Caki2 (cell line): ENCODE measurements around the gene FAM237B. TPM values are rescaled to one million over a fixed set of nuclear protein-coding genes. Genes with fewer than 3 reads are reported as not detected.
"Not testable (repeated sequence)": the region's sequence is repeated elsewhere in the genome, so short reads cannot be mapped to it uniquely, and the experiment has no call there.

Experiments used
- DNase-seq: peaks from one replicate; pipeline ENCODE4 v3.0.0-alpha.2; 2015; ENCODE audit warnings: low read depth
- in situ Hi-C: cut with HindIII; loops from 2 replicates; pipeline ENCODE4 v1.10.0; 2016; ENCODE audit warnings: low sequenced_read_pairs, low pct_unique_long_range_greater_than_20kb, mixed read lengths
- total RNA-seq: library from RNA; depleted of rRNA; stranded (reverse); fragments of >200 nt; shearing (Covaris generic); gene quantifications from 2 replicates; pipeline ENCODE4 v1.2.3, GENCODE V29; 2014; ENCODE audit warnings: low replicate concordance; rRNA removed

The FAM237B gene
- not detected in 2 replicates for total RNA-seq

GRCh38 chr7:90320801-90321494 lies at the start of gene FAM237B:
Gene FAM237B (minus strand): TSS chr7:90321304. CDS start chr7:90319748, 1,556 bp downstream.
- no peak for DNase-seq
- in situ Hi-C loops, result no loop called here

GRCh38 chr7:90351987-90352386 lies 30.9 kb upstream of the FAM237B start:
- in situ Hi-C loops, result no loop called here
- DNase-seq, result no peak

- DNase-seq, in situ Hi-C loops: not testable (repeated sequence)
Measured at GRCh38 chr7:90350032-90350431, 28.9 kb upstream of the FAM237B start.

DNA sequence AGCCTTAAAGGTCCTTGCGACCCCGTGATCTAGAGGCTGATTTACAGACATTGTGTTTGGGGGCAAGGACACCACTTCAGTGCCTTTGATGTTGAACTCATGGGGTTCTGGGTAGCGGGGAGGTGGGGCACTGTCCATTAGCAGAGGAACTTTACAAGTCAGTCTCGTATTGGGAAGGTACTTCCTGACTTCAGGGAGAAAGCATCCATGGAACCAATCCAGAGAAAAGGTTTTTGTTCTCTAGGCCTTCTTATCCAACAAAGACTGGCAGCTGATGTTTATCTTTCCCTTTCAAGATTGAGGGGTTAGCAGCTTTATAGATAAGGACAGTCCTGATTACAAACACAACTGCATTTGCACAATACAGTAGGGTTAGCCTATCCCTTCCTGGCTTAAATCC lies 28.2 kb upstream of the FAM237B start:
- no peak for DNase-seq
- in situ Hi-C loops, result no loop called here

DNA sequence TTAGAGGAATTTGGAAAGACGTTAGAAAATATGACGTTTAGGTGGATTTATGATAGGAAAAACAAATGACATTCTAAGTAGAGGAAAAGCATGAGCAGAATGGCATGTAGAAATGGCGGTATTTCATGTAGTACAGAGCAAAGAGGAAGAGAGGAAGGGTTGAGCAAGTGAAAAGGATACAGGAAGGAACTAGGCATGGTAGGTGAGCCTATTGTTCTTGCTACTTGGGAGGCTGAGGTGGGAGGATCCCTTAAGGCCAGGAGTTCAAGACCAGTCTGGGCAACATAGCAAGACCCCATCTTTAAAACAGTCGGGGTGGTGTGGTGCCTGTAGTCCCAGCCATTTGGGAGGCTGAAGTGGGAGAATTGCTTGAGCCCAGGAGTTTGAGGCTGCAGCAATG lies 26.7 kb upstream of the FAM237B start:
- in situ Hi-C loops, result no loop called here
- no peak for DNase-seq

DNA sequence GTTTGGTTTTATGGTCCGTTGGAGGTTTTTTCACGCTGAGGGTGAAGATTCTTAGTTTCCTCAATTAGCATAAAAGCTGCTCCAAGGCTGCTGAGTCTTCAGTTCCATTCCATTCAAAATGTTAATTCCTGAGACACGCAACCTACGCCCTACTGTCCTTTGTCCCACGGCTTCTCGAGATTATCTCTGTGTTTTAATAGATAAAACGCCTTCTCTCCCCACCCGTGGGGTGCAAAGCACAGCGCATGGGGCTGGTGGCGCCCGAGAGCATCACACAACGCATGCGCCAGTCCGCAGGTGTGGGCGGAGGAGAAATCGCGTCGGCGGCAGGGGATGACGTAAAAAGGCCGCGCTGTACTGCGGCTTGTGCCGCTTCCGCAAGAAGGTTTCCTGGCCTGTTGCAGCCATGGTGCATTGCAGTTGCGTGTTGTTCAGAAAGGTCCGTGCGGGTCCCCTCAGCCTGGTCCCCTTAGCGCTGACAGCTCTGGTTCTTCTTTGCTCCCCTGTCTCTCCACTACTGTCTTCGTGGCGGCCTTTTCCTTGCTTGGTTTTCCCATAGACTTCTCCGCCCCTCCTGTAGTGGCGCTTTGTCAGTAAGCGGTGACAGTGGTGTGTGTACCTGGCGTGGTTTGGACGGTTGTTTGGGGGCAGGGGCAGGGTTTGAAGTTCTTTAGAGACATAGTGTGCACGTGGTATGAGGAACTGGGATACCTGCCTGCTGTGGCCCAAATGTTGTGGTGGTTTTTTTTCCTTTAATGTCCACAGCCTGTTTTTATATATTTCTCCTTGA lies 25.4 kb upstream of the FAM237B start, which contains the start of gene GTPBP10:
Gene GTPBP10, plus strand, starts transcription at position 381 of the 790 bp plus-strand sequence. Its CDS starts 26 bp downstream, at position 407.
- in situ Hi-C loops, result no loop called here

DNA sequence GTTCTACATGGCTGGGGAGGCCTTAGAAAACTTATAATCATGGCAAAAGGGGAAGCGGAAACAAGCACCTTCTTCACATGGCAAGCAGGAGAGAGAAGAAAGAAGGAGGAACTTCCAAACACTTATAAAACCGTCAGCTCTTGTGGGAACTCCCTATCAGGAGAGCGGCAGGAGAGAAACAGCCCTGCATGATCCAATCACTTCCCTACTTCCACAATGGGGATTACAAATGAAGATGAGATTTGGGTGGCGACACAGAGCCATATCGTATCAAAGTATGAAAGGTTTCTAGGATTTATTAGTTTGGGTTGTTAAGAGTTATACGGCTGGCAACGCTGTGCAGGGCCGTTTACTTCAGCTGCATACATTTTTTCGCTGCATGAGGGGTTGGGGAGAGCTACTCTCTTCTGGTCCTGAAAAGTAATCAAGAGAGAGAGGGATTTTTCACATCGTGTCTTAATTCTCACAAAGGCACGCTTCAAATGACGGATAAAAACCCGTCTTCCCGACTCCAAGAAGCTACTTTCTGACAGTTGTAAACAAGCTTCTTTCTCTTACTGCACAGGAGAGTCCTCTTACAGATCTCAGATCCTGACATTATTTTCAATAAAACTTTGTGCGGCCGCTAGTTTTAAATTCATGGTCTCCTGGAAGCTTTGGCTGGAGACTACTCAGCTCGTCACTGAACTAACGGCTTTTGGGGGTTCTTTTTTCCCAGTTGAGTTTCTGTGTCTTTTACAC lies 24.7 kb upstream of the FAM237B start:
- in situ Hi-C loops, result no loop called here
- no peak for DNase-seq

More for the DNA sequence above, 25.4 kb upstream of the FAM237B start, which contains the start of gene GTPBP10:
- peak; percentile 90 for DNase-seq

DNA sequence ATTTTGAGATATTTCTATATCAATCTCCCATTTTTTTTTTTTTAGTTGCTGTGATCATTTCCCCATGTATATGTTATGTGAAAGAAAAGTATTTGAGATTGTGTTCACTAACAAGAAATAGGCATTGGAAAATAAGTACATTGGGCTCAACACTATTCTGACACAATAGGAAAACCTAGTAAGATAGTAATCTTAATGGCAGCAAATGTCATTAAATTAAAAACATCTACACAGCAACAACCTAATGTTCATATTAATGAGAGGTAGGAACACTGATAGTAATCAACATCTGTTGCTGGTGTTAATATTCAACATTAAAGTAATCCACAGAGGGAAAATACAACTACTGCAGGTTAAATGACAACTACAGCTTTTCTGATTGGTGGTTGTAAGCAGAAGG lies 23.9 kb upstream of the FAM237B start:
- no peak for DNase-seq
- in situ Hi-C loops, result no loop called here

DNA sequence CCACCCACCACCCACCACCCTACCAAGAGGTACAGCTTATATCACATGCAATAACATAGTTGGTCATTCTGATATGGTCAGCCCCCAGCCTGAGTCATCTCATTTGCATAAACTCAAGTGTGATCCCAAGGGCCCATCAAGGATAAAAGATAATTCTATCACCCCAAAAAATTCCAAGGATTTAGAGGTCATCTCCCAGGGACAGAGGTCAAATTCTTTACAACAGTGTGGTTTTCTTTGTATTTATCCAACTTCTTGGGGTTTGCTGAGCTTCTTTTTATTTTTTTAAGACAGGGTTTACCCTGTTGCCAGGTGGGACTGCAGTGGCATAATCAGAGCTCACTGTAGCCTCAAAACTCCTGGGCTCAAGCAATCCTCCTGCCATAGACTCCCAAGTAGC lies 16.0 kb upstream of the FAM237B start:
- in situ Hi-C loops, result no loop called here
- peak; percentile 43 for DNase-seq

DNA sequence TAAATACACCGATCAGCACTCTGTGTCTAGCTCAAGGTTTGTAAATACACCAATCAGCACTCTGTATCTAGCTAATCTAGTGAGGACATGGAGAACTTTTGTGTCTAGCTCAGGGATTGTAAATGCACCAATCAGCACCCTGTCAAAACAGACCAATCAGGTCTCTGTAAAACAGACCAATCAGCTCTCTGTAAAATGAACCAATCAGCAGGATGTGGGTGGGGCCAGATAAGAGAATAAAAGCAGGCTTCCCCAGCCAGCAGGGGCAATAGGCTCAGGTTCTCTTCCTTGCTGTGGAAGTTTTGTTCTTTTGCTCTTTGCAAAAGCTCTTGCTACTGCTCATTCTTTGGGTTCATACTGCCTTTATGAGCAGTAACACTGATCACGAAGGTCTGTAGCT lies 13.8 kb upstream of the FAM237B start:
- in situ Hi-C loops, result not testable (repeated sequence)

GRCh38 chr7:90334193-90334843 lies 13.2 kb upstream of the FAM237B start:
- in situ Hi-C loops, result no loop called here
- no peak for DNase-seq

More for the DNA sequence above, 13.8 kb upstream of the FAM237B start:
- not testable (repeated sequence) for DNase-seq

DNA sequence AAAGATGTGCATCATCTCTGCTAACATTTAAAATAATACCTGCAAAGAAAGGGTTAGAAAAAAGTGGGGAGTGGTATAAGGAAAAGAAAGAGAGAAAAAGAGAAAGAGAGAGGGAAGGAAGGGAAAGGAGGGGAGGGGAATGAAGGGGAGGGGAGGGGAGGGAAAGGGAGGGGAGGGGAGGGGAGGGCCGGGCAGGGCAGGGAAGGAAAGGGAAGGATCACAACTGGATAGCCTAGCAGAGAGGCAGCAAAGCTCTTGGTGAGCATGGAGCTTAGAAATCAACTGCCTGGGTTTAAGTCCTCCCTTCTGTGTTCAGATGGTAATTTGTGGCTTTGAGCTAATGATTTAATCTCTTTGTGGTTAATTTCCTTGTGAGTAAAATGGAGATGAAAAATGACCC lies 5.4 kb upstream of the FAM237B start:
- in situ Hi-C loops, result no loop called here
- DNase-seq, result no peak

DNA sequence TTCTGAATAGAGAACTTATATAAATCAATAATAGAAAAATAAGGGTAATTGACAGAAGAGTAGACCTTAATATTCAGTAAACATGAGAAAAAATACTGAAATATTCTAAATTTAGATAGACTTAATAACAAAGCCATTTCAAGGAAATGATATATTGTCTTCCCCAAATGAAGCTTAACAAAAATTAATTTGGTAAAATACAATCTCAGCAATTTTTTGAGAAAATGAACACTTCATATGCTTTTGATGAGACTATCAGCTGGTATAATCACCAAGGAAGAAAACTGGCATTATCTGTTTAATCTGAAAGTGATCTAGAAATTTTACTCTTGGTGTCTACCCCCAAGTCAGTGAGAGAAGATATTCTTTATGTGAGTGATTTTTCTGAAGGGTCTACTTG lies 1.7 kb upstream of the FAM237B start:
- no peak for DNase-seq
- in situ Hi-C loops, result no loop called here

- in situ Hi-C loops, result no loop called here
- no peak for DNase-seq
Measured at GRCh38 chr7:90320418-90320800, 695 bp downstream of the FAM237B start.

GRCh38 chr7:90320014-90320413 lies 1.1 kb downstream of the FAM237B start:
- DNase-seq, result no peak
- in situ Hi-C loops, result no loop called here

GRCh38 chr7:90313907-90314306 lies 7.2 kb downstream of the FAM237B start:
- DNase-seq, result no peak
- in situ Hi-C loops, result no loop called here

DNA sequence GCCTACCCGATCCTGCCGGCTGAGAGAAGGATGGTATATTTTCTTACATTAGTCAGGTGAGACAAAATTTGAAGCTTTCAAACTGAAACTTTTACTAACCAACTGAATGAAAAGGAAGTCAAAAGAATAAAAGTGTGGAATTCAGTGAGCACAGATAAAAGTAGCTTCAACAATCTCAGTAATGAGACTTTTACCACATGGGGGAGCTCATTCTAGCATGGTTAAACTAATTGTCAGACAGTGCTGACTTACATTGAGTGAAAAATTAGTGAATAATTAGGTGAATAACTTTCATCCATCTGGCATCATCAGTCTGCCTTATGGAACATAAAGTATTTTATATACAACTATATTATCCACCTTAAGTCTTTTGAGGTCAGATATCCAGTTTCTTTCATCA lies 8.4 kb downstream of the FAM237B start:
- no peak for DNase-seq
- in situ Hi-C loops, result no loop called here

GRCh38 chr7:90311175-90311574 lies 9.9 kb downstream of the FAM237B start:
- DNase-seq, result peak; percentile 6
- in situ Hi-C loops, result no loop called here
